GM08714 (cell line): ENCODE results near the gene HIVEP1.

ENCODE experiments used
- H3K4me3 ChIP-seq: fragments of 200-500 bp; sonication (Bioruptor generic); 2 replicates; pipeline ENCODE4 v1.5.1; 2014; ENCODE audit warnings: mild to moderate bottlenecking, low read length, inconsistent platforms
- ZNF274 ChIP-seq: IDR thresholded peaks from 2 replicates; pipeline ENCODE4 v1.6.1; 2012; ENCODE audit warnings: mild to moderate bottlenecking, low read depth, low read length

The HIVEP1 gene

GRCh38 chr6:12039540-12040459 is 27.7 kb downstream of the HIVEP1 start:
- TF ChIP-seq ZNF274, result no peak
- no peak overlapping the region for H3K4me3 ChIP-seq

- H3K4me3 ChIP-seq, result peak overlapping the region; percentile 35; the same call in 1 of the 2 replicates
- no peak for TF ChIP-seq ZNF274
Observed at GRCh38 chr6:12047304-12047703, 35.2 kb downstream of the HIVEP1 start.

GRCh38 chr6:12047792-12048432 is 35.8 kb downstream of the HIVEP1 start:
- no peak for TF ChIP-seq ZNF274
- peak overlapping the region; percentile 35; the same call in 1 of the 2 replicates for H3K4me3 ChIP-seq

- TF ChIP-seq ZNF274, result no peak
- no peak overlapping the region for H3K4me3 ChIP-seq
Observed at GRCh38 chr6:12048609-12049008, 36.5 kb downstream of the HIVEP1 start.

GRCh38 chr6:12049165-12049564 is 37.1 kb downstream of the HIVEP1 start:
- no peak overlapping the region; the same call in 1 of the 2 replicates for H3K4me3 ChIP-seq
- TF ChIP-seq ZNF274, result no peak

- no peak overlapping the region; the same call in 1 of the 2 replicates for H3K4me3 ChIP-seq
- TF ChIP-seq ZNF274, result no peak
Observed at GRCh38 chr6:12051861-12052368, 39.8 kb downstream of the HIVEP1 start.

GRCh38 chr6:12058172-12058961 is 46.3 kb downstream of the HIVEP1 start:
- H3K4me3 ChIP-seq, result no peak overlapping the region
- TF ChIP-seq ZNF274, result no peak

- H3K4me3 ChIP-seq, result peak overlapping the region; percentile 61
- TF ChIP-seq ZNF274, result no peak
Observed at GRCh38 chr6:12060780-12061609, 48.9 kb downstream of the HIVEP1 start.

GRCh38 chr6:12062605-12063004 is 50.5 kb downstream of the HIVEP1 start:
- TF ChIP-seq ZNF274, result no peak
- H3K4me3 ChIP-seq, result no peak overlapping the region

GRCh38 chr6:12064131-12064530 is 52.0 kb downstream of the HIVEP1 start:
- no peak overlapping the region; the same call in 1 of the 2 replicates for H3K4me3 ChIP-seq
- no peak for TF ChIP-seq ZNF274

- TF ChIP-seq ZNF274, result no peak
- H3K4me3 ChIP-seq, result peak overlapping the region; percentile 36; the same call in 1 of the 2 replicates
Observed at GRCh38 chr6:12064538-12065071, 52.5 kb downstream of the HIVEP1 start.

GRCh38 chr6:12065321-12066140 is 53.4 kb downstream of the HIVEP1 start:
- H3K4me3 ChIP-seq, result peak overlapping the region; percentile 32

More at GRCh38 chr6:12065321-12066140, 53.4 kb downstream of the HIVEP1 start:
- no peak for TF ChIP-seq ZNF274
